ENCODE data around the gene LRRC51. TPM values are rescaled to one million over a fixed set of nuclear protein-coding genes. Genes with fewer than 3 reads are reported as not detected.

The LRRC51 gene
- total and polyA plus RNA-seq, 8 donors = 2.9 to 9.4 (median 4.9) TPM

- 7 to 10% methylated on average over 5 of the region's 5 CpGs for WGBS, 2 donors
- peaks cover 4 to 7% (median 6%) of the 10 kb centered on the region in 3 donors for H3K36me3 ChIP-seq
- H3K4me3 ChIP-seq = peak overlapping the region; percentile 15 to 55 (median 40)
- DNase-seq = peak in 5 of 6 donors; percentile 57 to 72 (median 63)
- intact Hi-C loops (cut with DNase I) = loop anchor here in 1 of 3 donors (5.0 kb wide), 1 partner anchor 48 kb away; no protein-coding TSS in a partner anchor
- peaks cover 34 to 39% (median 37%) of the 10 kb centered on the region in 3 donors for H3K4me1 ChIP-seq
- peak; percentile 6 to 46 (median 28) for ATAC-seq
- TF ChIP-seq, protein P1, sequence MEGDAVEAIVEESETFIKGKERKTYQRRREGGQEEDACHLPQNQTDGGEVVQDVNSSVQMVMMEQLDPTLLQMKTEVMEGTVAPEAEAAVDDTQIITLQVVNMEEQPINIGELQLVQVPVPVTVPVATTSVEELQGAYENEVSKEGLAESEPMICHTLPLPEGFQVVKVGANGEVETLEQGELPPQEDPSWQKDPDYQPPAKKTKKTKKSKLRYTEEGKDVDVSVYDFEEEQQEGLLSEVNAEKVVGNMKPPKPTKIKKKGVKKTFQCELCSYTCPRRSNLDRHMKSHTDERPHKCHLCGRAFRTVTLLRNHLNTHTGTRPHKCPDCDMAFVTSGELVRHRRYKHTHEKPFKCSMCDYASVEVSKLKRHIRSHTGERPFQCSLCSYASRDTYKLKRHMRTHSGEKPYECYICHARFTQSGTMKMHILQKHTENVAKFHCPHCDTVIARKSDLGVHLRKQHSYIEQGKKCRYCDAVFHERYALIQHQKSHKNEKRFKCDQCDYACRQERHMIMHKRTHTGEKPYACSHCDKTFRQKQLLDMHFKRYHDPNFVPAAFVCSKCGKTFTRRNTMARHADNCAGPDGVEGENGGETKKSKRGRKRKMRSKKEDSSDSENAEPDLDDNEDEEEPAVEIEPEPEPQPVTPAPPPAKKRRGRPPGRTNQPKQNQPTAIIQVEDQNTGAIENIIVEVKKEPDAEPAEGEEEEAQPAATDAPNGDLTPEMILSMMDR (IDR thresholded peaks at IDR 0.05) = no peak
- no peak for FAIRE-seq
- no peaks in the 10 kb centered on the region for H3K9me3 ChIP-seq
- H3K27ac ChIP-seq = peak overlapping the region; percentile 39 to 98 (median 76)
- no peaks in the 10 kb centered on the region for H3K27me3 ChIP-seq
Measured at GRCh38 chr11:72039031-72039855, 41.4 kb upstream of the LRRC51 start.

DNA sequence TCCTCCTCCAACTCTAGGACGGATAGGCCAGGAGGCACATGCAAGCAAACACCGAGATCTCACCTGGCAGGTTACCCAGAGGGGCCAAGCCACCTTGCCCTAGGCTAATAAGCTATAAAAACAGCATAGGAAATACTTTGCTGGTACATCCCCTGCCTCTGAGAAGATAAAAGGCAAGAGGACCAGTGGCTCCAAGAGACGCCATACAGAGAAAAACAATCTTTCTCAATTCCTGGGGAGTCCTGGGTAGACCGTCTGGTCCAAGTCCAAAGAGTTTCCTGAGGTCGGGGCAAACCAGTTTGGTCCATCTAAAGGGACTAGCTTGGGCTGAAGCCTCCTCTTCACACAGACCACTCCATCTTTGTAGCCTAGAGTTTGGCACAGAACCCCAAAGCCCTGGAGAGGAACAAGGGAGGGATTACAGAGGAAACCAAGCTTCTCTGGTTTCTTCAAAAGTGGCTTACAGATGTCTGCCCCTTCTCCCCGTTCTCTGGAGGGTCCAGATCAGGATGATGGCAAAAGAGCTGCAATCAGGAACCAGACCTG, 40.7 kb upstream of the LRRC51 start:
- Histone ChIP-seq H3K36me3 (peaks cover 0 to 4% (median 0%) of the 10 kb centered on the region in 3 donors), H3K27me3 (no peaks in the 10 kb centered on the region), H3K9me3 (no peaks in the 10 kb centered on the region), H3K4me3 (peak overlapping the region; percentile 15 to 55 (median 40)), H3K27ac (peak overlapping the region in 3 of 4 donors; percentile 55 to 98 (median 98)), H3K4me1 (peaks cover 34 to 39% (median 37%) of the 10 kb centered on the region in 3 donors)
- DNase-seq (peak in 3 of 6 donors; percentile 32 to 60 (median 53)), FAIRE-seq (no peak), ATAC-seq (peak in 3 of 4 donors; percentile 8 to 15 (median 15))
- TF ChIP-seq, protein P1 (IDR thresholded peaks at IDR 0.05) = no peak
- intact Hi-C loops (cut with DNase I) = loop anchor here in 1 of 3 donors (5.0 kb wide), 1 partner anchor 47 kb away; no protein-coding TSS in a partner anchor
- WGBS, 2 donors = 3 to 5% methylated on average over 6 of the region's 6 CpGs

- H3K36me3 ChIP-seq = no peaks in the 10 kb centered on the region
- peak overlapping the region; percentile 93 to 98 (median 96) for H3K27ac ChIP-seq
- H3K27me3 ChIP-seq = no peaks in the 10 kb centered on the region
- H3K9me3 ChIP-seq = no peaks in the 10 kb centered on the region
- intact Hi-C loops (cut with DNase I) = no loop called here
- TF ChIP-seq, protein P1 (IDR thresholded peaks at IDR 0.05) = no peak
- peak overlapping the region; percentile 23 to 55 (median 42) for H3K4me3 ChIP-seq
- ATAC-seq = peak; percentile 79 to 89 (median 84)
- no peak for FAIRE-seq
- H3K4me1 ChIP-seq = peaks cover 32 to 39% (median 37%) of the 10 kb centered on the region in 3 donors
- WGBS, 2 donors = 0 to 1% methylated on average over 22 to 23 of the region's 23 CpGs
- peak; percentile 92 to 98 (median 96) for DNase-seq
Measured at GRCh38 chr11:72040491-72041363, 39.9 kb upstream of the LRRC51 start.

DNA sequence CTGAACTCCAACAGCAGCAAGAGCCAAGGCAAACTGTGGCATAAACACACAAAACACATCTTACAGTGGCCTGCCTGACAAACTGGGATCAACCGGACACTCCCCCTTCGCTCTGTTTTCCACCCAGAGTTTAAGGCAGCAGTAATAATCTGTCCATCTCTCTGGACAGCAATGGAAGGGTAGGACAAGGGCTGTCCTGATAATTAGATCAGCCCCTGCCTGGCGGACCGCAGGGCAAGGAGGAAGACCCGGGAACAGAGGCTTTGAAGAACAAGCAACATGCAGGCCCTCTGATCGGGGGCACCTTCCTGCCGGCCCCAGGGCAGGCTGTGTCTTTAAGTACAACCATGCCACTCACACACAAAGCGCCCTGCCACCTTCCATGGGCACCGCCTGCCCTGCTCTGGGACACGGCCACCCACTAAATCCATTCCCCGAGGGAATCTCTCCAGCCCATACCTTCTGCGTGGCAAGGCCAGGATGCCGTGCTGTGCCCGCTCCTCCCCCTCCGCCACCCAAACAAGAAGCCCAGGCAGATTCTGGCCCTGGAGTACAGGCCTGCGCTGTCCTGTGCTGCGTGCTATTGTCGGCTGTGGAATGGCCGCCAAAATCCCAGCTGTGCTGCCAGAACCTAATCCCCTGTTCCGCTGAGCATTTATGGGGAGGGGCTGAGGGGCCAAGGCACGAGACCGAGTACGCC, 39.1 kb upstream of the LRRC51 start:
- H3K9me3 ChIP-seq = no peaks in the 10 kb centered on the region
- DNase-seq (peak; percentile 76 to 90 (median 81)), FAIRE-seq (no peak), ATAC-seq (peak; percentile 68 to 78 (median 72))
- peak overlapping the region; percentile 93 to 98 (median 96) for H3K27ac ChIP-seq
- no peaks in the 10 kb centered on the region for H3K27me3 ChIP-seq
- peaks cover 24 to 37% (median 33%) of the 10 kb centered on the region in 3 donors for H3K4me1 ChIP-seq
- no peaks in the 10 kb centered on the region for H3K36me3 ChIP-seq
- TF ChIP-seq, protein P1 (IDR thresholded peaks at IDR 0.05) = no peak
- intact Hi-C loops (cut with DNase I) = no loop called here
- WGBS, 2 donors = 1 to 2% methylated on average over 21 to 23 of the region's 23 CpGs
- peak overlapping the region; percentile 23 to 55 (median 42) for H3K4me3 ChIP-seq

Measured in pancreas (tissue), 10 donors.